T47D (cell line): Measurements from ENCODE around the gene CAPN5.

Experiments
- DNase-seq, 2 experiments: peaks; one replicate each; pipeline versions ENCODE4 v3.0.0 to v3.0.0-alpha.2; 2011 to 2012; ENCODE audit warnings: low read depth in 1 of 2, low spot score in 1 of 2
- JUND ChIP-seq: IDR thresholded peaks from 2 replicates; pipeline ENCODE4 v1.6.1; 2012; ENCODE audit warnings: low read depth
- in situ Hi-C: cut with HindIII; loops from 2 replicates; pipeline ENCODE4 v1.10.0; 2016; ENCODE audit warnings: low sequenced_read_pairs, low pct_unique_long_range_greater_than_20kb

The CAPN5 gene

GRCh38 chr11:77131560-77131959, 64.8 kb downstream of the CAPN5 start:
- DNase-seq: no peak
- in situ Hi-C loops: no loop called here

GRCh38 chr11:77135069-77135468, 68.3 kb downstream of the CAPN5 start:
- TF ChIP-seq JUND: no peak
- no peak for DNase-seq
- in situ Hi-C loops: no loop called here

More at GRCh38 chr11:77131560-77131959, 64.8 kb downstream of the CAPN5 start:
- TF ChIP-seq JUND: no peak

DNA sequence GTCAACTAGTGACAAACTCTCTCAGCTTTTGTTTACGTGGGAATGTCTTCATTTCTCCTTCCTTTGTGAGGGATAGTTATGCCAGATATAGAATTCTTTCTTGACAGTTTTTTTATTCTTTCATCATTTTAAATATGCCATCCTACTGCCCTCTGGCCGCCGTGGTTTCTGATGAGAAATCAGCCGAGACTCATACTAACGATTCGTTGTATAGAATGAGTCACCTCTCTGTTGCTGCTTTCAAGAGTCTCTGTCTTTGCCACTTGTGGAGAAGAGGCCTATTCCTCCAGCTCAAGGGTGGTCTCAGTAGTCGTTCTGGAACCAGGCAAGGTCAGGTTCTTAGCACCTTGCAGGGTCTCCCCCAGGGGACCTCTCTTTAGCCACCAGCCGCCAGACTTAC, 69.3 kb downstream of the CAPN5 start:
- no peak for DNase-seq
- no peak for TF ChIP-seq JUND
- in situ Hi-C loops: no loop called here

DNA sequence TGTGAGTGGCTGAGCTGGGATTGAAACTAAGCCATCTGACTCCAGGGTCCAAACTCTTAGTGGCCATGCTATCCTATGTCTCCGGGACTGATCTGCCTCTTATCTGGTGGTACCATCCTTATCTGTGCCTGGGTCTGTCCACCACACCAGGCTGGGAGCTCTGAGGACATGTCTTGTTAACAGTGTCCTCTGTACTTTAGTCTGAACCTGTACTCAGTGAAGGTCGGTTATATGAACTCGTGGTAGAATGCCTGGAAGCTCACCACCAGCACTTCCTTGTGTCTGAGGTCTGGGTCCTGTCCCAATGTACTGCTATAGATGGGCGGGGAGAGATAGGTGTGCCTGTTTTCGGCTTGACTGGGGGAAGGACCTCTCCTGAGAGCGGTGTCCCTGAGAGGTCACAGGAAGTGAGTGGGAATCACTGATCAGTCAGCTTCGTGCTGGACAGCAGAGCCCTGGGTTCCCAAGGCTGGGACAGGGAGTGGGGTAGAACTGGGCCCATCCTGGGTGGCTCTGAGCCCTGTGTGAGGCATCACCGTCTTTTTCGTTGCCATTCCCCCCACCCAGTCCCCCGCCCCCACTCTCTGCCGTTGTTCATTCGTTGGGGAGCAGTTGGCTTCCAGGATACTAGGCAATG, 70.1 kb downstream of the CAPN5 start:
- in situ Hi-C loops: no loop called here
- no peak for DNase-seq
- no peak for TF ChIP-seq JUND

DNA sequence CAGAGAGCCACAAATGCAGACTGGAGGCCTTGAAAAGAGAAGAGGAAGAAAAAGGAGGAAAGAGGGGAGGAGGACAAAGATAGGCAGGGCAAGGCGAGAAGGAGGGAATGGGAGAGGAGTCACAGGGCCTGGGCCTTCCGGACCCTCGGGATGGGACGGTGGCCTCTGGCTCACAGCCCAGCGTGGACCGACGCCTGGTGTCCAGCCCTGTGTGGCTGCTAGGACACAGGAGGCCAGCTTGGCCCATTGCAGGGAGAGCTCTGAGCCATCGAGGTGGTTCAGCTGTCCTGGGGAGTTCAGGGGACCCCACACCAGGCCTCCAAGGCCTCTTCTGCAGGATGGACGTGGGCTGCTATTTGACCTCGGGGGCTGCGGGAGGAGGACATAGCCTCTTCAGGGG, 70.7 kb downstream of the CAPN5 start:
- in situ Hi-C loops: no loop called here
- no peak for TF ChIP-seq JUND
- no peak for DNase-seq

- in situ Hi-C loops: no loop called here
- no peak for TF ChIP-seq JUND
- DNase-seq: no peak
Observed at GRCh38 chr11:77138106-77138649, 71.4 kb downstream of the CAPN5 start.

GRCh38 chr11:77139201-77139600, 72.4 kb downstream of the CAPN5 start:
- in situ Hi-C loops: no loop called here
- TF ChIP-seq JUND: no peak
- no peak for DNase-seq

DNA sequence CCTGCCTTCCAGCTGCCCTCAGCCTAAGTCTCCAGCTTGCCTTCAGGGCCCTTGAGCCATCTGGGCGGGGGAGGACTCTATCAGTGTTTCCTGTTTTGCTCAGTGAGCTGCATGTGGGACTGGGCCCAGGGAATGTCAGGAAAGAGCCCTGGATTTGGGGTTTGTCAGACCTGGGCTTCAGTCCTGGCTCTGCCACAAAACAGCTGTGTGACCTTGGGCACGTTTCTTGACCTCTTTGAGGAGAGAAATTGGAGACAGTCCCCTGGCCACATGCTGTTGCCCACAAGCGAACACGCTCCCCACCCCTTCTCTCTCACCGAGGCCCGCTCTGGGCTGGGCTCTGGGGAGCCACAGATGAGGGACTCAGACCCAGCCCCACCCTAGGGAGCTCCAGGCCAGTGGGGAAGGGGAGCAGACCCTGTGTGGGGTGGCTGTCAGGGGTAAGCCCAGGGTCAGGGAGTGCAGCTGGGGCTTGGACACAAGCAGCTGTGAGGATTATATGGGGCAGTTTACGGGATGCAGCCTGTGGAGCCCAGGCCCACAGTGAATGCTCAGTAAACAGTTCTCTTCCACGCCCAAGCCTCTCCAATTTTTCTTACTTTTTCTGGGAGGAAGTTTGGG, 73.6 kb downstream of the CAPN5 start:
- in situ Hi-C loops: no loop called here
- TF ChIP-seq JUND: no peak
- no peak for DNase-seq

DNA sequence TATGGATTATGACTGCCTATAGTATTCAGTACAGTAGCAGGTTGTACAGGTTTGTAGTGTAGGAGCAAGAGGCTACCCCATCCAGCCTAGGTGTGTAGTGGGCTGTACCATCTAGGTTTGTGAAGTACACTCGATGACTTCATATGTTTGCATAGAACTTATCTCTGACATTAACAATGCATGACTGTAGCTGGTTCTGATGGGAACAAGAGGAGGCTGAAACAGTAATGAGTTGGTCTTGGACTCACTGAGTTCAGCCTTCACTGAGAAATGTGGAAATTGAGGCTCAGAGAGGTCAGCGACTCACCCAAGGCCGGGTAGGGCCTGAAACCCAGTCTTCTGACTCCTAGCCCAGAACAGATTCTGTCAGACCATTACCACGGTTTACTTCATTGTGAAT, 74.3 kb downstream of the CAPN5 start:
- in situ Hi-C loops: no loop called here
- peak in 1 of 2 experiments; percentile 49 for DNase-seq
- no peak for TF ChIP-seq JUND

GRCh38 chr11:77141475-77141874, 74.7 kb downstream of the CAPN5 start:
- no peak for TF ChIP-seq JUND
- in situ Hi-C loops: no loop called here
- no peak for DNase-seq

DNA sequence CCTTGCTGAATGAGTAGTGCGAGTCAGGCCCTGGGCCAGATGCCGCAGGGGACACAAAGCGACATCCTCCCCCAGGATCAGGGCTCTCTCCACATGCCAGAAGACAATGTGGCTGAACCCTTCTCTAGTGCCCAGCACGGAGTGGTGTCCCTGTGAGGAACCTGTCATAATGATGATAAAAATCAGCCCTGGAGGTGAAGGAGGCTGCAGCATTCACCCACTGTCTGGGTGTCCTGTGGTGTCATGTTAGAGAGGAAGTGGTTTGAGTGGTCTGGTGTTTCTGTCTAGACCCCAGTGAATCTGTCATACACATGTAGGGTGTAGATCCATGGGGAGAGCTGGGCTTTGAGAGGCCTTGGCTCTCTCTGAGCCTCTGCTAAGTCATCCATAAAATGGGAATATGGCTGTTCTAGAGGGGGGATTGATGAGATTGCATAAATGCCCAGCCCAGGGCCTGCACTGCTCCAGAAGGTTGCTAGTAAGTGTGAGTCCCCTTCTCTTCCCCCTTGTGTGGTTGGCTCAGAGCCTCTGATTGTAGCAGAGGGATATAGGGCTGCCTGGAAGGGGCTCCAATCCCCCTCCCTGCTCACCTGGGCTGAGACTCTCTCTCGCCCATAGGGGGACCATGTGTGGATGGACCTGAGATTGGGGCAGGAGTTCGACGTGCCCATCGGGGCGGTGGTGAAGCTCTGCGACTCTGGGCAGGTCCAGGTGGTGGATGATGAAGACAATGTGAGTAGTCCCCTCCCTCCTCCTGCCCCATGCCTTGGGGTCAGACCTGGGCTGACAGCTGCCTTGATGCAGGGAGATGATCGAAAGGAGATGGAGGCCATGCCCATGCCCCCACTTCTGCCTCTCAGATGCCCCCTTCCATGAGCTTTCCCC, 75.6 kb downstream of the CAPN5 start:
- TF ChIP-seq JUND: no peak
- no peak for DNase-seq
- in situ Hi-C loops: no loop called here

DNA sequence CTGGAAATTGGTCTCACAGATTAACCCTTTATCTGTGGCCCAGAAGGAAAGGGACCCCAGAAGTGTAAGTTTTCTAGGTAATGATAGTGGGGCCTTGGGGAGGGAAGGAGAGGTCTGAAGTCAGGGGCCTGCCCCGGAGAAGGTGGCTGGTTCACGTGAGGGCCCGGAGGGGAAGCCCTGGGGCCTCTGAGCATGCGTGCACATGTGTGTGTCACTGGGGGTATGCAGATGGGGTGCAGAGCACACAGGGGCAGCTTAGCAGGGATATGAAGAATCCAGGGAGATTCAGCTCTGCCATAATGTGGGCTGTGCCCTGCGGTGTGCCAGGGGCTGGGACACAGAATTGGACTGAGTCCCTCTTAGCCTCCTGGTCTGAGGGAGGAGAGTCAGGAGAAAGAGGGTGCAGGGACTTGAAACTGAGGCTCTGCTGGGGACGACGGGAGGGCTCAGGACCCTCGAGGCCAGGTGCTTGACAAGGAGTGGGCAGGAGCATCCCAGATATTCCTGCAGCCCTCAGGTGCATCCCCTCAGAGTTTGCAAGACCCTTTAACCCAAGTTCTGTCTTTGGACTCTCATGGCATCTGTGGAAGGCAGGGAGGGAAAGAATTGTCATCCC, 76.7 kb downstream of the CAPN5 start:
- no peak for DNase-seq
- in situ Hi-C loops: no loop called here
- TF ChIP-seq JUND: no peak

DNA sequence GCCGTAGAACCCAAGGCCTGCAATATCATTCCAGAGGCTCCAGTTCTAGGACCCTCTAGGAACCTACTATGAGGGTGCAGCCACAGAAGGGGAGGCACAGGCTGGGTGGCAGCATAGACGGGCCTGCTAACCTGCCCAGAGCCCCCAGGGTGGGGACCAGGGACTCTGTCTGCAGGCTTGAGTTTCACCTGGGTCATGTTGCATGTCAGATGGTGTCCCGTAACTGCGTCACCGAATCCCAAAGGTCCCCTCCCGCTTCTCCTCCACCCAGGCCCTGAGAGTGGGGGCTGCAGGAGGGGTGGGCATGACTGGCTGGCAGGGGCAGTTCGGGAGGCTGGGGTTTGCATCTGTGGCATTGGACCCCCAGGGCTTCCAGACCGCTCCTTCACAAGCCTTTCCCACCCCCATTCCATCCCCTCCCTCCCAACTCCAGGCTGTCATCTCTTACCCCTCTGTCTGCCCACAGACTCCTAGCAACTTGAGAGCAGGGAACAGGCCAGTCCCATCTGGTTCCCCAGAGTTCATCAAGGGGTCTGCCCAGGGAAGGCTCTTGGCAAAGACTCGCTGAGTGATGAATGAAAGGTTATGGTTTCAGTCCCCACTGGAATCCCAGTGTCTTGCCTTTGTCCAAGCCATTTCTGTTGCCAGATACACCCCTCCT, 77.6 kb downstream of the CAPN5 start:
- in situ Hi-C loops: no loop called here
- DNase-seq: no peak
- no peak for TF ChIP-seq JUND
